HL-60 (cell line): ENCODE measurements around the gene CDC20.

ENCODE experiments used
- DNase-seq, 2 experiments: peaks; one replicate each; pipeline ENCODE4 v3.0.0-alpha.2; 2010 to 2020; ENCODE audit warnings: low read depth in 1 of 2, low spot score in 1 of 2
- H3K27ac ChIP-seq: fragments of 250-450 bp; sonication (Bioruptor Pico); replicated peaks from 2 replicates; pipeline ENCODE4 v1.5.1; 2020; ENCODE audit warnings: mild to moderate bottlenecking, moderate library complexity
- H3K27me3 ChIP-seq: fragments of 250-450 bp; sonication (Bioruptor Pico); 2 replicates; pipeline ENCODE4 v1.5.1; 2021; ENCODE audit warnings: mild to moderate bottlenecking, moderate library complexity; ENCODE audit not compliant: insufficient read depth, poor library complexity, severe bottlenecking
- H3K4me3 ChIP-seq: replicated peaks from 2 replicates; pipeline ENCODE4 v1.5.1; 2011; ENCODE audit warnings: mild to moderate bottlenecking, control low read depth, low read length; ENCODE audit not compliant: insufficient read depth
- GABPA ChIP-seq: IDR thresholded peaks from 2 replicates; pipeline ENCODE4 v1.6.1; 2012; ENCODE audit warnings: low read depth
- POLR2AphosphoS5 ChIP-seq: IDR thresholded peaks from 2 replicates; pipeline ENCODE4 v1.6.1; 2012; ENCODE audit warnings: low read depth
- SPI1 ChIP-seq: IDR thresholded peaks from 2 replicates; pipeline ENCODE4 v1.6.1; 2012; ENCODE audit warnings: low read depth, mild to moderate bottlenecking, borderline replicate concordance
- TF ChIP-seq, protein P1 (sequence below): IDR thresholded peaks from 2 replicates; pipeline ENCODE4 v1.6.1; 2012; ENCODE audit warnings: low read depth; ENCODE audit not compliant: insufficient replicate concordance
- TF ChIP-seq, protein P2 (sequence below): IDR thresholded peaks from one replicate; pipeline ENCODE4 v1.5.1; 2011; ENCODE audit warnings: low read length, control low read depth, inconsistent platforms; ENCODE audit not compliant: insufficient read depth

CDC20 gene

DNA sequence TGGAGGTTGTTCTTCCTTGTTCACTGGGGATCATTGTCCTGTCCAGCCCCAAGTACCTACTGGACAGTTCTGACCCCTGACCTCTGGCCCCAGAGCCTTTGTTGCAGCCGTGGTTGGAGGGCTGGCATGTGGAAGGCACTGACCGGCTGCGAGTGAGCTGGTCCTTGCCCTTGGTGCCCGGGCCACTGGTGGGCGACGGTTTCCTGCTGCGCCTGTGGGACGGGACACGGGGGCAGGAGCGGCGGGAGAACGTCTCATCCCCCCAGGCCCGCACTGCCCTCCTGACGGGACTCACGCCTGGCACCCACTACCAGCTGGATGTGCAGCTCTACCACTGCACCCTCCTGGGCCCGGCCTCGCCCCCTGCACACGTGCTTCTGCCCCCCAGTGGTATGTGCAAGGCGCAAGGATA lies 46.6 kb upstream of the CDC20 start:
- Histone ChIP-seq H3K27me3 (no peaks in the 10 kb centered on the region), H3K4me3 (no peak overlapping the region), H3K27ac (no peak overlapping the region)
- no peak for DNase-seq
- TF ChIP-seq SPI1 (no peak), POLR2AphosphoS5 (no peak), GABPA (no peak)
- TF ChIP-seq, protein P1, sequence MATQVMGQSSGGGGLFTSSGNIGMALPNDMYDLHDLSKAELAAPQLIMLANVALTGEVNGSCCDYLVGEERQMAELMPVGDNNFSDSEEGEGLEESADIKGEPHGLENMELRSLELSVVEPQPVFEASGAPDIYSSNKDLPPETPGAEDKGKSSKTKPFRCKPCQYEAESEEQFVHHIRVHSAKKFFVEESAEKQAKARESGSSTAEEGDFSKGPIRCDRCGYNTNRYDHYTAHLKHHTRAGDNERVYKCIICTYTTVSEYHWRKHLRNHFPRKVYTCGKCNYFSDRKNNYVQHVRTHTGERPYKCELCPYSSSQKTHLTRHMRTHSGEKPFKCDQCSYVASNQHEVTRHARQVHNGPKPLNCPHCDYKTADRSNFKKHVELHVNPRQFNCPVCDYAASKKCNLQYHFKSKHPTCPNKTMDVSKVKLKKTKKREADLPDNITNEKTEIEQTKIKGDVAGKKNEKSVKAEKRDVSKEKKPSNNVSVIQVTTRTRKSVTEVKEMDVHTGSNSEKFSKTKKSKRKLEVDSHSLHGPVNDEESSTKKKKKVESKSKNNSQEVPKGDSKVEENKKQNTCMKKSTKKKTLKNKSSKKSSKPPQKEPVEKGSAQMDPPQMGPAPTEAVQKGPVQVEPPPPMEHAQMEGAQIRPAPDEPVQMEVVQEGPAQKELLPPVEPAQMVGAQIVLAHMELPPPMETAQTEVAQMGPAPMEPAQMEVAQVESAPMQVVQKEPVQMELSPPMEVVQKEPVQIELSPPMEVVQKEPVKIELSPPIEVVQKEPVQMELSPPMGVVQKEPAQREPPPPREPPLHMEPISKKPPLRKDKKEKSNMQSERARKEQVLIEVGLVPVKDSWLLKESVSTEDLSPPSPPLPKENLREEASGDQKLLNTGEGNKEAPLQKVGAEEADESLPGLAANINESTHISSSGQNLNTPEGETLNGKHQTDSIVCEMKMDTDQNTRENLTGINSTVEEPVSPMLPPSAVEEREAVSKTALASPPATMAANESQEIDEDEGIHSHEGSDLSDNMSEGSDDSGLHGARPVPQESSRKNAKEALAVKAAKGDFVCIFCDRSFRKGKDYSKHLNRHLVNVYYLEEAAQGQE = no peak
- TF ChIP-seq, protein P2, sequence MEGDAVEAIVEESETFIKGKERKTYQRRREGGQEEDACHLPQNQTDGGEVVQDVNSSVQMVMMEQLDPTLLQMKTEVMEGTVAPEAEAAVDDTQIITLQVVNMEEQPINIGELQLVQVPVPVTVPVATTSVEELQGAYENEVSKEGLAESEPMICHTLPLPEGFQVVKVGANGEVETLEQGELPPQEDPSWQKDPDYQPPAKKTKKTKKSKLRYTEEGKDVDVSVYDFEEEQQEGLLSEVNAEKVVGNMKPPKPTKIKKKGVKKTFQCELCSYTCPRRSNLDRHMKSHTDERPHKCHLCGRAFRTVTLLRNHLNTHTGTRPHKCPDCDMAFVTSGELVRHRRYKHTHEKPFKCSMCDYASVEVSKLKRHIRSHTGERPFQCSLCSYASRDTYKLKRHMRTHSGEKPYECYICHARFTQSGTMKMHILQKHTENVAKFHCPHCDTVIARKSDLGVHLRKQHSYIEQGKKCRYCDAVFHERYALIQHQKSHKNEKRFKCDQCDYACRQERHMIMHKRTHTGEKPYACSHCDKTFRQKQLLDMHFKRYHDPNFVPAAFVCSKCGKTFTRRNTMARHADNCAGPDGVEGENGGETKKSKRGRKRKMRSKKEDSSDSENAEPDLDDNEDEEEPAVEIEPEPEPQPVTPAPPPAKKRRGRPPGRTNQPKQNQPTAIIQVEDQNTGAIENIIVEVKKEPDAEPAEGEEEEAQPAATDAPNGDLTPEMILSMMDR = no peak

DNA sequence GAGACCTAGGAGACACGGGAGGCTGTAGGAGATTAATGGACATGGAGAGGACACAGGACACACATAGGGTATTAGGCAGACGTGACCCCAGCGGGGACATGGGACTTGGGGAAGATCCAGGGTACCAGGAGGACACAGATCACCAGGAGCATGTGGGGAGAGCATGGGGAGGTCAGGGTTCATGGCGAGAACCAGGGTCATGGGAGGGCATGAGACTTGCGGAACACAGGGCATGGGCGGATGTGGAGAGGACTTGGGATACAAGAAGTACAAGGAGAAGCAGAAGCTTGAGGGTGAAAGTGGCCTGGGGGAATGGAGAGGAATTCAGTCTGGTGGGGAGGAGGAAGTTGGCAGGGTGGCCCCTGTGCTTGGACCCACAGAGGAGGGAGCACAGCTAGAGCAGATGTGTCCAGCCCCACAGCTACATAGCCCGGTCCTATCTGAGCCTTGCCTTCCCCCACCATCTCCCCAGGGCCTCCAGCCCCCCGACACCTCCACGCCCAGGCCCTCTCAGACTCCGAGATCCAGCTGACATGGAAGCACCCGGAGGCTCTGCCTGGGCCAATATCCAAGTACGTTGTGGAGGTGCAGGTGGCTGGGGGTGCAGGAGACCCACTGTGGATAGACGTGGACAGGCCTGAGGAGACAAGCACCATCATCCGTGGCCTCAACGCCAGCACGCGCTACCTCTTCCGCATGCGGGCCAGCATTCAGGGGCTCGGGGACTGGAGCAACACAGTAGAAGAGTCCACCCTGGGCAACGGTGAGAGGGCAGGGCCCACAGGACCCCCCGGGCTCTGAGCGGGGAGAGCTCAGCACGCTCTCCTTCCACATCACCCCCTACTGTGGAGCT lies 45.9 kb upstream of the CDC20 start:
- H3K4me3 ChIP-seq = no peak overlapping the region
- no peak overlapping the region for H3K27ac ChIP-seq
- no peaks in the 10 kb centered on the region for H3K27me3 ChIP-seq
- no peak for DNase-seq
- TF ChIP-seq SPI1 (no peak), GABPA (no peak), POLR2AphosphoS5 (no peak)
- TF ChIP-seq, protein P2 = no peak
- TF ChIP-seq, protein P1 = no peak

DNA sequence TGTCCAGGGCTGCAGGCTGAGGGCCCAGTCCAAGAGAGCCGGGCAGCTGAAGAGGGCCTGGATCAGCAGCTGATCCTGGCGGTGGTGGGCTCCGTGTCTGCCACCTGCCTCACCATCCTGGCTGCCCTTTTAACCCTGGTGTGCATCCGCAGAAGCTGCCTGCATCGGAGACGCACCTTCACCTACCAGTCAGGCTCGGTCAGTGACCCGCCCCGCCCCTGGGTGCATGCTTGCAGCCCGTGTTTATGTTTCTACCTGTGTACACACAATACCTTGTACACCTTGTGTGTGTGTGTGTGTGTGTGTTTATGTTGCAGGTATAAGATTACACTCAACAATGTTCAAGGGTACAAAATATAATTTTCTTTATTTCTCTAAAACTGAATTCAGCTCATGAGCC lies 45.0 kb upstream of the CDC20 start:
- TF ChIP-seq, protein P1 = no peak
- TF ChIP-seq GABPA (no peak), POLR2AphosphoS5 (no peak), SPI1 (no peak)
- TF ChIP-seq, protein P2 = no peak
- no peak for DNase-seq

More for the DNA sequence above, 45.0 kb upstream of the CDC20 start:
- no peak overlapping the region for H3K4me3 ChIP-seq
- H3K27me3 ChIP-seq = no peaks in the 10 kb centered on the region
- no peak overlapping the region for H3K27ac ChIP-seq
